HEK293T (cell line): ENCODE data around the gene PTPRD.

Experiments
- CTCF ChIA-PET: fragments of 350-600 bp; formaldehyde crosslinking; extraction: SDS; loops from one replicate; lab custom pipeline; 2021; ENCODE audit warnings: antibody characterized with exemption, inconsistent platforms; lab: Yijun Ruan, JAX
- POLR2A ChIA-PET: fragments of 350-600 bp; formaldehyde crosslinking; extraction: SDS; loops from one replicate; lab custom pipeline; 2020; ENCODE audit warnings: antibody characterized with exemption, inconsistent platforms; lab: Yijun Ruan, JAX
- DNase-seq: peaks from one replicate; pipeline ENCODE4 v3.0.0; 2012; ENCODE audit warnings: mixed read lengths; ENCODE audit errors: extremely low spot score
- ARNT ChIP-seq: fragments of 450-650 bp; IDR thresholded peaks from 2 replicates; pipeline ENCODE4 v1.6.1; 2017; ENCODE audit warnings: mild to moderate bottlenecking
- BHLHE40 ChIP-seq: fragments of 450-650 bp; IDR thresholded peaks from 2 replicates; pipeline ENCODE4 v1.6.1; 2016; ENCODE audit warnings: mild to moderate bottlenecking, moderate library complexity, borderline replicate concordance
- CTBP1 ChIP-seq: fragments of 450-650 bp; IDR thresholded peaks from 2 replicates; pipeline ENCODE4 v1.6.1; 2016; ENCODE audit warnings: borderline replicate concordance
- ELF4 ChIP-seq: fragments of 450-650 bp; IDR thresholded peaks from 2 replicates; pipeline ENCODE4 v1.6.1; 2017; ENCODE audit warnings: antibody characterized with exemption
- FOXA1 ChIP-seq: fragments of 450-650 bp; IDR thresholded peaks from 2 replicates; pipeline ENCODE4 v1.6.1; 2016; ENCODE audit warnings: mild to moderate bottlenecking
- FOXK2 ChIP-seq: fragments of 450-650 bp; IDR thresholded peaks from 2 replicates; pipeline ENCODE4 v1.6.1; 2016; ENCODE audit warnings: mild to moderate bottlenecking
- FOXM1 ChIP-seq: fragments of 450-650 bp; IDR thresholded peaks from 2 replicates; pipeline ENCODE4 v1.6.1; 2017; ENCODE audit warnings: mild to moderate bottlenecking, borderline replicate concordance
- HDGF ChIP-seq: fragments of 450-650 bp; IDR thresholded peaks from 2 replicates; pipeline ENCODE4 v1.6.1; 2017; ENCODE audit warnings: antibody characterized with exemption, borderline replicate concordance
- L3MBTL2 ChIP-seq: fragments of 450-650 bp; conservative IDR thresholded peaks from 2 replicates; pipeline ENCODE4 v1.6.1; 2016; ENCODE audit warnings: mild to moderate bottlenecking
- LEF1 ChIP-seq: fragments of 450-650 bp; IDR thresholded peaks from 2 replicates; pipeline ENCODE4 v1.6.1; 2017; ENCODE audit warnings: mild to moderate bottlenecking, borderline replicate concordance
- NFRKB ChIP-seq: fragments of 450-650 bp; IDR thresholded peaks from 2 replicates; pipeline ENCODE4 v1.6.1; 2016; ENCODE audit warnings: mild to moderate bottlenecking, moderate library complexity
- PKNOX1 ChIP-seq: fragments of 450-650 bp; IDR thresholded peaks from 2 replicates; pipeline ENCODE4 v1.6.1; 2016
- SP1 ChIP-seq: fragments of 450-650 bp; IDR thresholded peaks from 2 replicates; pipeline ENCODE4 v1.6.1; 2017
- SUZ12 ChIP-seq: fragments of 450-650 bp; IDR thresholded peaks from 2 replicates; pipeline ENCODE4 v1.6.1; 2016; ENCODE audit warnings: mild to moderate bottlenecking
- TARDBP ChIP-seq: fragments of 450-650 bp; IDR thresholded peaks from 2 replicates; pipeline ENCODE4 v1.6.1; 2016
- ZNF384 ChIP-seq: fragments of 450-650 bp; IDR thresholded peaks from 2 replicates; pipeline ENCODE4 v1.6.1; 2016

PTPRD gene

DNA sequence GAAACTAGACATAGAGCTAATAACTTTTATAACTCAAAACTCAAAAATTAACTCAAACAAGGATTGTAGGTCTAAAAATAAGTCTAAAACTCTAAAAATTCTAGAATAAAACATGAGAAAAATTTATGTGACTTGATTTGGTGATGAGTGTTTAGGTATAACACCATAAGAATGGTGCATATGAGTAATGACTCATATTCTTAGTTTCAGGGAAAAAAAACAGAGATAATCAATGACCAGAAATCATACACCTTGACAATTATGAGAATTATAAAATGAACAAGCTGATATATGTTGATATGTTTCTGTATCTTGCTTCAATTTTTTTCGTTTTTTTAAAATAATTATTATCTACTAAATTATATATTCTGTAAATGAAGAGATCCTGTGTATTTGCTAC is 541.2 kb downstream of the PTPRD start:
- no peak for DNase-seq
- POLR2A ChIA-PET, result no interaction called here
- CTCF ChIA-PET, result no interaction called here
- no peak for TF ChIP-seq NFRKB
- TF ChIP-seq FOXK2, result no peak
- TF ChIP-seq LEF1, result no peak
- no peak for TF ChIP-seq PKNOX1
- TF ChIP-seq TARDBP, result no peak
- TF ChIP-seq ZNF384, result no peak
- no peak for TF ChIP-seq ELF4
- TF ChIP-seq SP1, result no peak
- no peak for TF ChIP-seq SUZ12
- TF ChIP-seq BHLHE40, result no peak
- no peak for TF ChIP-seq CTBP1
- TF ChIP-seq HDGF, result no peak
- no peak for TF ChIP-seq L3MBTL2
- TF ChIP-seq FOXM1, result no peak
- TF ChIP-seq FOXA1, result no peak
- no peak for TF ChIP-seq ARNT

GRCh38 chr9:10062629-10063395 is 550.0 kb downstream of the PTPRD start:
- CTCF ChIA-PET, result interaction anchor here (1.7 kb wide), 1 partner anchor 11 kb away, joined by 6 read pairs; no protein-coding TSS in a partner anchor
- POLR2A ChIA-PET, result no interaction called here
- DNase-seq, result no peak
- TF ChIP-seq FOXA1 (no peak), SP1 (no peak), SUZ12 (no peak), NFRKB (no peak), CTBP1 (no peak)

- no peak for TF ChIP-seq HDGF
- no peak for TF ChIP-seq FOXK2
- POLR2A ChIA-PET, result no interaction called here
Observed at GRCh38 chr9:10059044-10059443, 553.8 kb downstream of the PTPRD start.

GRCh38 chr9:10055886-10056395 is 556.9 kb downstream of the PTPRD start:
- DNase-seq, result no peak
- no peak for TF ChIP-seq SUZ12
- TF ChIP-seq L3MBTL2, result no peak
- no peak for TF ChIP-seq FOXM1
- TF ChIP-seq NFRKB, result no peak
- TF ChIP-seq HDGF, result no peak
- no peak for TF ChIP-seq CTBP1
- TF ChIP-seq ELF4, result no peak
- no peak for TF ChIP-seq FOXA1
- no peak for TF ChIP-seq SP1
- TF ChIP-seq TARDBP, result no peak
- TF ChIP-seq LEF1, result no peak
- TF ChIP-seq ARNT, result no peak
- no peak for TF ChIP-seq ZNF384
- TF ChIP-seq BHLHE40, result no peak
- ChIA-PET CTCF (interaction anchor here (1.1 kb wide), 1 partner anchor 213 kb away, joined by 3 read pairs; no protein-coding TSS in a partner anchor), POLR2A (no interaction called here)

More at GRCh38 chr9:10059044-10059443, 553.8 kb downstream of the PTPRD start:
- no peak for DNase-seq
- CTCF ChIA-PET, result interaction anchor here (0.6 to 1.2 kb wide), 2 partner anchors 96 to 209 kb away, joined by 3 to 6 read pairs; no protein-coding TSS in a partner anchor

GRCh38 chr9:10054456-10054855 is 558.3 kb downstream of the PTPRD start:
- no peak for DNase-seq
- no peak for TF ChIP-seq ELF4
- TF ChIP-seq LEF1, result no peak
- no peak for TF ChIP-seq SUZ12
- no peak for TF ChIP-seq FOXK2
- no peak for TF ChIP-seq FOXA1
- no peak for TF ChIP-seq ARNT
- TF ChIP-seq ZNF384, result no peak
- TF ChIP-seq CTBP1, result no peak
- no peak for TF ChIP-seq BHLHE40
- TF ChIP-seq L3MBTL2, result no peak
- TF ChIP-seq NFRKB, result no peak
- TF ChIP-seq HDGF, result no peak
- TF ChIP-seq SP1, result no peak
- no peak for TF ChIP-seq TARDBP
- TF ChIP-seq FOXM1, result no peak
- TF ChIP-seq PKNOX1, result no peak
- POLR2A ChIA-PET, result no interaction called here

GRCh38 chr9:10052916-10053315 is 559.9 kb downstream of the PTPRD start:
- no peak for DNase-seq
- ChIA-PET CTCF (no interaction called here), POLR2A (no interaction called here)
- TF ChIP-seq HDGF, result no peak
- no peak for TF ChIP-seq ZNF384
- TF ChIP-seq SP1, result no peak
- no peak for TF ChIP-seq CTBP1
- TF ChIP-seq FOXK2, result no peak
- TF ChIP-seq SUZ12, result no peak
- TF ChIP-seq FOXA1, result no peak
- no peak for TF ChIP-seq LEF1
- no peak for TF ChIP-seq BHLHE40
- TF ChIP-seq ELF4, result no peak
- TF ChIP-seq NFRKB, result no peak
- no peak for TF ChIP-seq ARNT
- no peak for TF ChIP-seq FOXM1
- TF ChIP-seq PKNOX1, result no peak
- no peak for TF ChIP-seq TARDBP
- no peak for TF ChIP-seq L3MBTL2

More at GRCh38 chr9:10054456-10054855, 558.3 kb downstream of the PTPRD start:
- CTCF ChIA-PET, result no interaction called here
